Measurements from ENCODE around the gene UBE2F.
"Not testable (repeated sequence)": the region's sequence is repeated elsewhere in the genome, so short reads cannot be mapped to it uniquely, and the experiment has no call there.

DNA sequence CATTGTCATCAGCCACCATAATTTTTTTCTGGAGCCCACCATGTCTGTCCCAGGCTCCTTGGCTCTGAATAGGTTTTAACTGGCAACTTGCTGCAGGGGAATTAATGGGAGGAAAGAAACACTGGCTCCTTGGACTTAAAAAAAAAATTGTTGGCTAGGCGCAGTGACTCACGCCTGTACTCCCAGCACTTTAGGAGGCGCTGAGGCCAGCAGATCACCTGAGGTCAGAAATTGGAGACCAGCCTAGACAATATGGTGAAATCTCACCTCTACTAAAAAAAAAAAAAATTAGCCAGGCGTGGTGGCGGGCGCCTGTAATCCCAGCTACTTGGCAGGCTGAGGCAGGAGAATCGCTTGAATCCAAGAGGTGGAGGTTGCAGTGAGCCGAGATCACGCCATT, 67.2 kb downstream of the UBE2F start:
- TF ChIP-seq, protein P1, sequence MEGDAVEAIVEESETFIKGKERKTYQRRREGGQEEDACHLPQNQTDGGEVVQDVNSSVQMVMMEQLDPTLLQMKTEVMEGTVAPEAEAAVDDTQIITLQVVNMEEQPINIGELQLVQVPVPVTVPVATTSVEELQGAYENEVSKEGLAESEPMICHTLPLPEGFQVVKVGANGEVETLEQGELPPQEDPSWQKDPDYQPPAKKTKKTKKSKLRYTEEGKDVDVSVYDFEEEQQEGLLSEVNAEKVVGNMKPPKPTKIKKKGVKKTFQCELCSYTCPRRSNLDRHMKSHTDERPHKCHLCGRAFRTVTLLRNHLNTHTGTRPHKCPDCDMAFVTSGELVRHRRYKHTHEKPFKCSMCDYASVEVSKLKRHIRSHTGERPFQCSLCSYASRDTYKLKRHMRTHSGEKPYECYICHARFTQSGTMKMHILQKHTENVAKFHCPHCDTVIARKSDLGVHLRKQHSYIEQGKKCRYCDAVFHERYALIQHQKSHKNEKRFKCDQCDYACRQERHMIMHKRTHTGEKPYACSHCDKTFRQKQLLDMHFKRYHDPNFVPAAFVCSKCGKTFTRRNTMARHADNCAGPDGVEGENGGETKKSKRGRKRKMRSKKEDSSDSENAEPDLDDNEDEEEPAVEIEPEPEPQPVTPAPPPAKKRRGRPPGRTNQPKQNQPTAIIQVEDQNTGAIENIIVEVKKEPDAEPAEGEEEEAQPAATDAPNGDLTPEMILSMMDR (IDR thresholded peaks at IDR 0.05; ENCODE audit: borderline replicate concordance, extremely low read depth, low read length, poor library complexity, severe bottlenecking) = not testable (repeated sequence)
- not testable (repeated sequence) for TF ChIP-seq EZH2 (IDR thresholded peaks at IDR 0.05; ENCODE audit: borderline replicate concordance, low read depth, low read length, severe bottlenecking)

All from DND-41 (cell line).